HepG2 (cell line): ENCODE measurements around the gene COG8. TPM values are rescaled to one million over a fixed set of nuclear protein-coding genes. Genes with fewer than 3 reads are reported as not detected.
A peak's percentile ranks its signal among the peaks of the same experiment; 100 is the strongest.

ENCODE experiments used
- RXRB ChIP-seq: IDR thresholded peaks from 2 replicates; pipeline ENCODE4 v1.6.1; 2016; ENCODE audit warnings: borderline replicate concordance, missing genetic modification reagents, missing compliant biosample characterization
- SIX1 ChIP-seq: sonication (generic); formaldehyde crosslinking; IDR thresholded peaks from 2 replicates; pipeline ENCODE4 v1.4.0; 2020; ENCODE audit warnings: missing genetic modification reagents, borderline replicate concordance
- TOPORS ChIP-seq: sonication (generic); formaldehyde crosslinking; IDR thresholded peaks from 2 replicates; pipeline ENCODE4 v1.8.0; 2023; ENCODE audit warnings: mild to moderate bottlenecking, missing genetic modification reagents
- ZNF383 ChIP-seq: sonication (generic); formaldehyde crosslinking; IDR thresholded peaks from 2 replicates; pipeline ENCODE4 v1.4.0; 2020; ENCODE audit warnings: missing genetic modification reagents, mild to moderate bottlenecking, borderline replicate concordance
- ZNF652 ChIP-seq: IDR thresholded peaks from 2 replicates; pipeline ENCODE4 v1.6.1; 2016; ENCODE audit warnings: low read depth, borderline replicate concordance
- polyA plus RNA-seq, 8 experiments: library from polyadenylated mRNA; depleted of rRNA in 3 of 8; stranded (reverse) in 7 of 8; unstranded in 1 of 8; fragments of >200 nt; fragmentation: Illumina TruSeq in 4 of 8; extraction: Trizol in 4 of 8; gene quantifications; 2 replicates each; pipeline versions ENCODE4 v1.2.1 to v1.2.3, GENCODE V29; 2011 to 2016; ENCODE audit warnings: low read depth in 4 of 8, missing spikeins in 1 of 8, mixed read lengths in 1 of 8; ENCODE audit not compliant: insufficient read depth in 1 of 8
- total RNA-seq, 5 experiments: library from RNA; depleted of rRNA; stranded (reverse); fragments of >200 nt; fragmentation: Illumina TruSeq; extraction: Trizol; gene quantifications; 2 replicates each; pipeline ENCODE4 v1.2.3, GENCODE V29; 2016; ENCODE audit warnings: low read depth in 1 of 5
- TF ChIP-seq, protein P1 (sequence below): sonication (generic); formaldehyde crosslinking; conservative IDR thresholded peaks from 2 replicates; pipeline ENCODE4 v1.8.0; 2022; ENCODE audit warnings: mild to moderate bottlenecking, moderate library complexity, missing genetic modification reagents
- TF ChIP-seq, protein P2 (sequence below), 2 experiments: IDR thresholded peaks; 2 replicates each; pipeline ENCODE4 v1.6.1; 2011 to 2012; ENCODE audit warnings: low read length in 2 of 2, borderline replicate concordance in 1 of 2, low read depth in 1 of 2, mild to moderate bottlenecking in 1 of 2, moderate library complexity in 1 of 2
- TF ChIP-seq, protein P3 (sequence below): sonication (generic); formaldehyde crosslinking; IDR thresholded peaks from 2 replicates; pipeline ENCODE4 v1.4.0; 2020; ENCODE audit warnings: missing genetic modification reagents, borderline replicate concordance
- TF ChIP-seq, protein P4 (sequence below): sonication (generic); formaldehyde crosslinking; IDR thresholded peaks from 2 replicates; pipeline ENCODE4 v1.9.0; 2021; ENCODE audit warnings: missing genetic modification reagents, mild to moderate bottlenecking, borderline replicate concordance
- TF ChIP-seq, protein P5 (sequence below): sonication (generic); formaldehyde crosslinking; IDR thresholded peaks from 2 replicates; pipeline ENCODE4 v1.9.0; 2022; ENCODE audit warnings: low read depth, missing genetic modification reagents

Gene COG8
- total and polyA plus RNA-seq, 2 of the 13 experiments (the other 11 are each of a cell fraction or from before 2014, with no cell fraction given): 45.5 to 52.1 TPM

DNA sequence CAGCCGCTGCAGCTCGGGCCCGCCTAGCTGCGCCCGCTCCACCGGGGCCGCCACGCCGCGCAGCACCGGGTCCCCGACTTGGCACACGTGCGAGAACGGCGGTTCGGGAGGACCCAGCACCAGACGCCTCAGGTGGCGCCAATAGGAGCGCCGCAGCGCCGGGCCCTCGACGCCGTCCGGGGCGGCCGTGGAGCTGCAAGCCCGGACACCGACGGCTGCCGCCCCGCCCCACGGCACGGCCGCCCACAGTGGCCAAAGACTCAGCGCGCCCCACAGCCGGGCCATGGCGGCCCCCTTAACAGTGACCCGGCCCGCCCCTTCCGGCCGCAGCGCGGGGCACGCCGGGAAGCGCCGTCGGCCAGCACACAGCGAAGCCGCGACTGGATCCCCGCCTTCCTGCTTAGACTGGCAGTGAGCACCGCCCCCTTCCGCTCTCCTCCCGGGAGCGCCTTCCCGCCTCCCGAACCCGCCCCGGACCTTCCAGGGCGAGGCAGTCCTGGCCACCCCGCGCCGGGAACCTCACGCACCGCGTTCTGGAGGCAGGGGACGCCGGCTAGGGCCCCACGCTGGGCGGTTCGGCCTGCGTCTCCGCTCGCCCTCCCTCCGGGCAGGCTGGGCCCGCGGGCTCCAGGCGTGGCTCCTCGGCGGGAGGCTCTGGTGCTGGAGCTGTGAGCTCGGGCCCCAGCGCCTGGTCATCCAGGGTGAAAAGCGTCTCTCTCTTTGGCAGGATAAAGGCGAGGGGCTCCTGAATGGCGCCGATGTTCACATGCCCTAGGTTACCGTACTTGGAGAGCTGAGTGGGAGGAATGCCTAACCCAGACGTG, 8.9 kb downstream of the COG8 start, which contains the start of gene PDF (continued):
- TF ChIP-seq, protein P1, sequence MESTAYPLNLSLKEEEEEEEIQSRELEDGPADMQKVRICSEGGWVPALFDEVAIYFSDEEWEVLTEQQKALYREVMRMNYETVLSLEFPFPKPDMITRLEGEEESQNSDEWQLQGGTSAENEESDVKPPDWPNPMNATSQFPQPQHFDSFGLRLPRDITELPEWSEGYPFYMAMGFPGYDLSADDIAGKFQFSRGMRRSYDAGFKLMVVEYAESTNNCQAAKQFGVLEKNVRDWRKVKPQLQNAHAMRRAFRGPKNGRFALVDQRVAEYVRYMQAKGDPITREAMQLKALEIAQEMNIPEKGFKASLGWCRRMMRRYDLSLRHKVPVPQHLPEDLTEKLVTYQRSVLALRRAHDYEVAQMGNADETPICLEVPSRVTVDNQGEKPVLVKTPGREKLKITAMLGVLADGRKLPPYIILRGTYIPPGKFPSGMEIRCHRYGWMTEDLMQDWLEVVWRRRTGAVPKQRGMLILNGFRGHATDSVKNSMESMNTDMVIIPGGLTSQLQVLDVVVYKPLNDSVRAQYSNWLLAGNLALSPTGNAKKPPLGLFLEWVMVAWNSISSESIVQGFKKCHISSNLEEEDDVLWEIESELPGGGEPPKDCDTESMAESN (CRISPR knock-in tag): peak; percentile 94
- no peak for TF ChIP-seq ZNF383 (CRISPR knock-in tag)
- TF ChIP-seq, protein P2, sequence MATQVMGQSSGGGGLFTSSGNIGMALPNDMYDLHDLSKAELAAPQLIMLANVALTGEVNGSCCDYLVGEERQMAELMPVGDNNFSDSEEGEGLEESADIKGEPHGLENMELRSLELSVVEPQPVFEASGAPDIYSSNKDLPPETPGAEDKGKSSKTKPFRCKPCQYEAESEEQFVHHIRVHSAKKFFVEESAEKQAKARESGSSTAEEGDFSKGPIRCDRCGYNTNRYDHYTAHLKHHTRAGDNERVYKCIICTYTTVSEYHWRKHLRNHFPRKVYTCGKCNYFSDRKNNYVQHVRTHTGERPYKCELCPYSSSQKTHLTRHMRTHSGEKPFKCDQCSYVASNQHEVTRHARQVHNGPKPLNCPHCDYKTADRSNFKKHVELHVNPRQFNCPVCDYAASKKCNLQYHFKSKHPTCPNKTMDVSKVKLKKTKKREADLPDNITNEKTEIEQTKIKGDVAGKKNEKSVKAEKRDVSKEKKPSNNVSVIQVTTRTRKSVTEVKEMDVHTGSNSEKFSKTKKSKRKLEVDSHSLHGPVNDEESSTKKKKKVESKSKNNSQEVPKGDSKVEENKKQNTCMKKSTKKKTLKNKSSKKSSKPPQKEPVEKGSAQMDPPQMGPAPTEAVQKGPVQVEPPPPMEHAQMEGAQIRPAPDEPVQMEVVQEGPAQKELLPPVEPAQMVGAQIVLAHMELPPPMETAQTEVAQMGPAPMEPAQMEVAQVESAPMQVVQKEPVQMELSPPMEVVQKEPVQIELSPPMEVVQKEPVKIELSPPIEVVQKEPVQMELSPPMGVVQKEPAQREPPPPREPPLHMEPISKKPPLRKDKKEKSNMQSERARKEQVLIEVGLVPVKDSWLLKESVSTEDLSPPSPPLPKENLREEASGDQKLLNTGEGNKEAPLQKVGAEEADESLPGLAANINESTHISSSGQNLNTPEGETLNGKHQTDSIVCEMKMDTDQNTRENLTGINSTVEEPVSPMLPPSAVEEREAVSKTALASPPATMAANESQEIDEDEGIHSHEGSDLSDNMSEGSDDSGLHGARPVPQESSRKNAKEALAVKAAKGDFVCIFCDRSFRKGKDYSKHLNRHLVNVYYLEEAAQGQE (IDR thresholded peaks at IDR 0.05; ENCODE audit: borderline replicate concordance in 1 of 2, low read depth in 1 of 2, low read length in 2 of 2): peak in 1 of 2 experiments; percentile 55; a peak in 1 of 4 replicates
- TF ChIP-seq, protein P3, sequence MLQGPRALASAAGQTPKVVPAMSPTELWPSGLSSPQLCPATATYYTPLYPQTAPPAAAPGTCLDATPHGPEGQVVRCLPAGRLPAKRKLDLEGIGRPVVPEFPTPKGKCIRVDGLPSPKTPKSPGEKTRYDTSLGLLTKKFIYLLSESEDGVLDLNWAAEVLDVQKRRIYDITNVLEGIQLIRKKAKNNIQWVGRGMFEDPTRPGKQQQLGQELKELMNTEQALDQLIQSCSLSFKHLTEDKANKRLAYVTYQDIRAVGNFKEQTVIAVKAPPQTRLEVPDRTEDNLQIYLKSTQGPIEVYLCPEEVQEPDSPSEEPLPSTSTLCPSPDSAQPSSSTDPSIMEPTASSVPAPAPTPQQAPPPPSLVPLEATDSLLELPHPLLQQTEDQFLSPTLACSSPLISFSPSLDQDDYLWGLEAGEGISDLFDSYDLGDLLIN (CRISPR knock-in tag): peak; percentile 84; the same call in 1 of the 2 replicates
- TF ChIP-seq, protein P4, sequence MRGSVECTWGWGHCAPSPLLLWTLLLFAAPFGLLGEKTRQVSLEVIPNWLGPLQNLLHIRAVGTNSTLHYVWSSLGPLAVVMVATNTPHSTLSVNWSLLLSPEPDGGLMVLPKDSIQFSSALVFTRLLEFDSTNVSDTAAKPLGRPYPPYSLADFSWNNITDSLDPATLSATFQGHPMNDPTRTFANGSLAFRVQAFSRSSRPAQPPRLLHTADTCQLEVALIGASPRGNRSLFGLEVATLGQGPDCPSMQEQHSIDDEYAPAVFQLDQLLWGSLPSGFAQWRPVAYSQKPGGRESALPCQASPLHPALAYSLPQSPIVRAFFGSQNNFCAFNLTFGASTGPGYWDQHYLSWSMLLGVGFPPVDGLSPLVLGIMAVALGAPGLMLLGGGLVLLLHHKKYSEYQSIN (CRISPR knock-in tag): no peak
- peak; percentile 90; the same call in 1 of the 2 replicates for TF ChIP-seq TOPORS (CRISPR knock-in tag)
- peak; percentile 77 for TF ChIP-seq RXRB (CRISPR knock-in tag)
- 0 out of 2 replicates have a peak, but pooled peaks have one; percentile 32 for TF ChIP-seq ZNF652 (CRISPR knock-in tag)
- TF ChIP-seq, protein P5, sequence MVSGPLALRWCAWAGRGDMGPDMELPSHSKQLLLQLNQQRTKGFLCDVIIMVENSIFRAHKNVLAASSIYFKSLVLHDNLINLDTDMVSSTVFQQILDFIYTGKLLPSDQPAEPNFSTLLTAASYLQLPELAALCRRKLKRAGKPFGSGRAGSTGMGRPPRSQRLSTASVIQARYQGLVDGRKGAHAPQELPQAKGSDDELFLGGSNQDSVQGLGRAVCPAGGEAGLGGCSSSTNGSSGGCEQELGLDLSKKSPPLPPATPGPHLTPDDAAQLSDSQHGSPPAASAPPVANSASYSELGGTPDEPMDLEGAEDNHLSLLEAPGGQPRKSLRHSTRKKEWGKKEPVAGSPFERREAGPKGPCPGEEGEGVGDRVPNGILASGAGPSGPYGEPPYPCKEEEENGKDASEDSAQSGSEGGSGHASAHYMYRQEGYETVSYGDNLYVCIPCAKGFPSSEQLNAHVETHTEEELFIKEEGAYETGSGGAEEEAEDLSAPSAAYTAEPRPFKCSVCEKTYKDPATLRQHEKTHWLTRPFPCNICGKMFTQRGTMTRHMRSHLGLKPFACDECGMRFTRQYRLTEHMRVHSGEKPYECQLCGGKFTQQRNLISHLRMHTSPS (CRISPR knock-in tag): peak; percentile 14; the same call in 1 of the 2 replicates
- no peak for TF ChIP-seq SIX1
